HG03175 (cell line): ENCODE results near the gene EFCAB9.
"Not testable (repeated sequence)": the region's sequence is repeated elsewhere in the genome, so short reads cannot be mapped to it uniquely, and the experiment has no call there.

ENCODE experiments used
- ATAC-seq: cut with Tn5 transposase; IDR thresholded peaks from one replicate; pipeline ENCODE4 v1.9.1; 2021; ENCODE audit warnings: mild to moderate bottlenecking, moderate library complexity; ENCODE audit not compliant: unreplicated experiment

Gene EFCAB9

DNA sequence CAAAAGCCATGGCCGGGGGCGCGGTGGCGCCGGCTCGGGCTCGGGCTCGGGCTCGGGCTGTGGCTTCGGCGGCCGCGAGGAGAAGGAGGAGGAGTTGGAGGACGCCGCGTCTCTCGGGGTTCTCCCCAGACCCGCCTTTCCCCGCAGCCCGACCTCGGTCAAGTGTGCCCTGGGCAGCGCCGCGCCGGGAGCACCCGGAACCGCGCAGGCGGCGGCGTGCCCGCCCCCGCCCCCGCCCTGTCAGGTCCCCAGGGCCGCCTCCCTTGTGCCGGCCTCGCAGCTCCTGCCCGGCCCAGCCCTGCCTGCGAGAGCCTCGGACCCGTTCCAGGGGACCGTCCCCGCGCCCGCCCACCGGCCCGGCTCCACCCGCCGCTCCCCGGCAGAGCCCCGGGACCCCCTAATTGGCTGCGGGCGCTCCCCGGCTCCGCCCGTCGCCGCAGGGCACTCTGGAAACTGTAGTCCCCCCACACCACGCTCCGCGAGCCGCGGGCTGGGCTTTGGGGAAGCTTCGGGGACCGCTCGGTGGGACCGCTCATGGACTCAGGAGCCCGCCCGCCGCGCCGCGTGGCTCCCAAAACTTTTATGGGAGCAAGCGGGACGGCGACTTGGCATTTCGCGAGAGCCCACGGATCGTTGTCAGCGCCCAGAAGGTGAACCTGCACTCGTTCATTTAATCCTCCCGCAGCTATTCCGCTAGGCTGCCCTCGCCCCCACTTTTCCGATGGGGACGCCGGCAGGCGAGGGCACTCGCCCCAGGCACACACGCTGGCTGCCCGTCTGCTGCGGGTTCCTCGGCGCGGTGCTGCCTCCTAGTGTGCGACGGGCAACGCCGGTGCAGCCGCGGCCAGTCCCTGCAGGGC, 5.7 kb upstream of the EFCAB9 start, which contains the start of gene STK10:
Gene STK10, minus strand, starts transcription at position 192 of the 860 bp plus-strand sequence. Its CDS starts 182 bp downstream, at position 10.
- peak; percentile 67 for ATAC-seq

DNA sequence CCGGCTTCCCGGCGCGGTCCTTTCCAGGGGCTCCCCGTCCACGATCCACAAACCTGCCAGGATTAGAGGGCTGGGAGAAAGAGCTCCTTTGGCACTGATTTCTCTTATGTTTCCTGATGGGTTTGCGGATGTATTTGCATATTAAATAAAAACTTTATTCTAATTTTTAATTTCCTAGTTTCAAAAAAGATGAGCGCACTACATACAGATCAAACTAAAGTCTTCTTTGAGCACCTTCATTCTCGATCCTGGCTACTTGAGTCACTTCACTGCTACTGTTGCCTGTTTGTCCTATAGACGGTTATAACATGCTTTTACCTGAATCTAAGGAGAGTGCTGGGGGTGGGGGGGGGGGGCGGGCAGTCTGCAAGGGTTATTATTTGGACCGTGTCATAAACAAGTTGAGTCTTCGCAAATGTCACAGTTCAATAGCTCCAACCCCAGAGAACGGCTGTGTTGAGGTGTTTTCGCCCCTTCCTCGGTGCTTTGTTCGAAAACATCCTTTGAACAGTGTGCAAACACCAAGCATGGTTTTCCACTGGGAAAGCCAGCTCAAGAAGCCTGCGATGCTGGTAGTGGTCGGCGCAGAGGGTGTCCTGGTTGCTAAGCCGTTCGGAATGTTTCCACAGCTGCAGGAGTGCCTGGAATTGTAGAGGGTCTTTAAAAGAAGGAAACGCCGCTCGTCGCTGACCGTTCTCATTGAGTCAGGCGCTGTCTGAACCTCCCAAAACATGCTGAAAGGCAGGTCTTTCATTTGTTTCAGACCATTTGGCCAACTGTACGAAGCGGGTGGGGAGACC, 4.9 kb upstream of the EFCAB9 start:
- ATAC-seq, result no peak

DNA sequence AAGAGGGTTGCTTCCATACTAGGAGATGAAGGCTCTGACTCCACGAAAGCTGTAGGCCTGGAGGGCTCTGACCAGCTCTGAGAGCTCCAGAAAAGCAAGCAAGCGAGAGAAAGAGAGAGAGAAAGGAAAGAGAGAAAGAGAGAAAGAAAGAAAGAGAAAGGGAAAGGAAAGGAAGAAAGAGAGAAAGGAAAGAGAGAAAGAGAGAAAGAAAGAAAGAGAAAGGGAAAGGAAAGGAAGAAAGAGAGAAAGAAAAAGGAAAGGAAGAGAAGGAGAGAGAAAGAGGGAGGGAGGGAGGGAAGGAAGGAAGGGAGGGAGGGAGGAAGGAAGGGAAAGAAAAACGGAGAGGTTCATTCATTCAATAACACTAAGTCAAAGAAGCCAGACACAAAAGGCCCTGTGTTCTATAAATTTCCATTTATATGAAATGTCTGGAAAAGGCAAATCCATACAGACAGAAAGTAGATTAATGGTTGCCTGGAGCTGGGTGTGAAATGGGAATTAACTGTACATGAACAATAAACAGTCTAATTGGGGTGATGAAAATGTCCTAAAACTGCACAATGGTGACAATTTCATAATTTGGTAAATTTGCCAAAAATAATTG, 4.2 kb upstream of the EFCAB9 start:
- no peak for ATAC-seq

- no peak for ATAC-seq
Observed at GRCh38 chr5:172194985-172195774, 1.2 kb downstream of the EFCAB9 start.

GRCh38 chr5:172197775-172198174, 3.8 kb downstream of the EFCAB9 start:
- not testable (repeated sequence) for ATAC-seq

DNA sequence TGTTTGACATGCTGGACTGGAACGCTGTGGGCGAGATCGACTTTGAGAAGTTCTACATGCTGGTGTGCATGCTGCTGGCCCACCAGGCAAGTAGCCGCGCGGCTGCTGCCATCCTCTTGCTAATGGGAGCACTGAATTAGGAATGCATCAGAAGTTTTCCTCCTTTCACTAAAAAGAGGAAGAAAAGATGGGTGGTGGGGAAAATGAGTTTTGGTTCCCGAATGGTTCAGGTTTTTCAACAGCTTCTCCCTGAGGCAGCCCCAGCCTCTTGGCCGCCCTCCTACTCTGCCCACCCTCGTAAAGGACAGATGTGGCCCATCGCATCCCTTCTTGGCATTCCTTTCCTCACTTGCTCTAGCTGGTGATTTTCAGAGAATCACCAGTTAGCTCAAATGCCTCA, 5.5 kb downstream of the EFCAB9 start:
- no peak for ATAC-seq

DNA sequence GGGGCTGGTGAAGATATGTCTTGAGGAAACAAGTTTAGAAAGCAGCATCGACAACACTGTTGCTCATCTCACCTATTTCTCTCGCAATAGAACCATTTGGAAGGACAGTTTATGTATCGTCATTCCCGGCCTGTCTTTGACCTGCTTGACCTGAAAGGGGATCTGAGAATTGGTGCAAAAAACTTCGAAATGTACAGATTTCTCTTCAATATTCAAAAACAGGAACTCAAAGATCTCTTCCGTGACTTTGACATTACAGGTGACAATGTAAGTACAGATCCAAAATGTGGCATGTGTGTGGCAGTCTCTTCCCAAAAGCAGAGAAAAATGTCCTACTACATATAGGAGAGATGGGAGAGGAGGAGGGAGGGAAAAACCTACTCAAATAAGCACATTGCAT, 6.5 kb downstream of the EFCAB9 start:
- ATAC-seq, result no peak

GRCh38 chr5:172205984-172206383, 12.0 kb downstream of the EFCAB9 start:
- ATAC-seq, result not testable (repeated sequence)

GRCh38 chr5:172207511-172207910, 13.5 kb downstream of the EFCAB9 start:
- ATAC-seq, result no peak

DNA sequence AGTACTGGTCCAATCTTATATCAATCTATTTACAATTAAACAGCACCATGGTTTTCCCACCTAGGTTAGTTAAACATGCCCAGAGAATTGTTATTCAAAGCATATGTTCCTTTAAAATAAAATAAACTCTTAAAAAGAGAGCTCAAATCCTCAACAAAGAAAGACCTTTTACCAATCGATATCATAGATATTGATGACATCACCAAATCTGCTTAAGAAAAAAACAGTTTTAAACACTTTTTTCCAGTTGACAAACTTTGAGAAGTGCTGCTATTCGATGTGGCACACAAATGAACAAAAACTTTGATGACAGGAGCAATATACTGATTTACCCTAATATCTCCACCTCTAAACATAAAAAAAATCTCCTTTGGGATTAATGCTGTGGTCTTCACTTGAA, 15.7 kb downstream of the EFCAB9 start:
- ATAC-seq, result no peak

DNA sequence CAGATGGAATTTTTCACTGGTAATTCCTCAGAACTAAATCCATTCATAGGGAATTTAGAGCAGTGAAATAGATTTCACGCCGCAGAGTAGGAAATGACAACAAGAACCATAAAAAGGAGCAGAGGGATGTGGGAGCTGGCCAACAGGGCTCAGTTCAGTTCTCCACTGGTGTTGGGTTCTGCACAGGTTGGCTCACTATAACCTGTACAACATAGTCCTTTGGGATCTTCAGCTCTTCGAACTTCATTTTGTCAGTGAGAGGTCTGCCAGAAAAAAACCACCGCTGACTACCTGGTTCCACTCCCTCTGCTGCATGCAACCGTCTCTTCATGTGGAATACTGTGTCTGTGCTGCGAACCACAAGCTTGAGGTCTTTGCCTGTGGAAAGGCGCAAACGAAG, 17.7 kb downstream of the EFCAB9 start:
- ATAC-seq, result no peak

- no peak for ATAC-seq
Observed at GRCh38 chr5:172213126-172213525, 19.2 kb downstream of the EFCAB9 start.

DNA sequence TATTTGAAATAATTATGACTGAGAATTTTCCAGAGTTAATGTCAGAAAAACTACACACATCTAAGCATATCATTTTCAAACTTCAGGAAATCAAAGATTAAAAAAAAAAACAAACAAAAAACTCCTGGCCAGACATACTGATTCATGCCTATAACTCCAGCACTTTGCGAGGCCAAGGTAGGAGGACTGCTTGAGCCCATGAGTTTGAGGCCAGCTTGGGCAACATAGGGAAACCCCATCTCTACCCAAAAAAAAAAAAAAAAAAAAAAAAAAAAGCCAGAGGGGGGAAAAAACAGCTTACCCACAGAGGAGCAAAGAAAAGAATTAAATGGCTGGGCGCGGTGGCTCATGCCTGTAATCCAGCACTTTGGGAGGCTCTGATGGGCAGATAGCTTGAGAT, 22.4 kb downstream of the EFCAB9 start:
- no peak for ATAC-seq

- no peak for ATAC-seq
Observed at GRCh38 chr5:172219296-172219695, 25.3 kb downstream of the EFCAB9 start.

DNA sequence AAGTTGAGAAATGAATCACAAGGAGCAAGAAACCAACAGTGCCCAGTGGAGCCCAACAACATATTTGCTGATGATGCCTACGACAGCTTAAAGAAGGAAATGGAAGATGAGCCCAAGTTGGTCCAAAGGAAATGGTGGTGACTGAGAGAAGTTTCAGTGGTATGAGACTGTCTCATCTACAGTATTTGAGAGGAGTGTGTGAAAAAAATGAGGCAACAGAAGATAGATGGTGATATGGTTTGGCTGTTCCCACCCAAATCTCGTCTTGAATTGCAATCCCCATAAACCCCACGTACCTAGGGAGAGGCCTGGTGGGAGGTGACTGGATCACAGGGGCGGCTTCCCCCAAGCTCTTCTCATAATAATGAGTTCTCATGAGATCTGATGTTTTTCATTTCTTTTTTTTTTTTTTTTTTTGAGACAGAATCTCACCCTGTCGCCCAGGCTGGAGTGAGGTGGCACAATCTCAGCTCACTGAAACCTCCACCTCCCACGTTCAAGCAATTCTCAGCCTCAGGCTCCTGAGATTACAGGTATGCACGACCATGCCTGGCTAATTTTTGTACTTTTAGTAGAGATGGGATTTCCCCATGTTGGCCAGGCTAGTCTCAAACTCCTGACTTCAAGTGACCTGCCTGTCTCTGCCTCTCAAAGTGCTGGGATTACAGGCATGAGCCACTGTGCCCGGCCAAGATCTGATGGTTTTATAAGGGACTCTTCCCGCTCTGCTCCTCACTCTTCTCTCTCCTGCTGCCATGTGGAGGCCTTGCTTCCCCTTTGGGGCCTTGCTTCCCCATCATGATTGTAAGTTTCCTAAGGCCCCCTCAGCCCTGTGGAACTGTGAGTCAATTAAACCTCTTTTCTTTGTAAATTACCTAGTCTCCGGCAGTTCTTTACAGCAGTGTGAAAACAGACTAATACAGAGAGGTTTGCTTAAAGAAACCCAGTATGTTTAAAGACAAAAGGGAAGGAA, 30.2 kb downstream of the EFCAB9 start:
- peak; percentile 82 for ATAC-seq

DNA sequence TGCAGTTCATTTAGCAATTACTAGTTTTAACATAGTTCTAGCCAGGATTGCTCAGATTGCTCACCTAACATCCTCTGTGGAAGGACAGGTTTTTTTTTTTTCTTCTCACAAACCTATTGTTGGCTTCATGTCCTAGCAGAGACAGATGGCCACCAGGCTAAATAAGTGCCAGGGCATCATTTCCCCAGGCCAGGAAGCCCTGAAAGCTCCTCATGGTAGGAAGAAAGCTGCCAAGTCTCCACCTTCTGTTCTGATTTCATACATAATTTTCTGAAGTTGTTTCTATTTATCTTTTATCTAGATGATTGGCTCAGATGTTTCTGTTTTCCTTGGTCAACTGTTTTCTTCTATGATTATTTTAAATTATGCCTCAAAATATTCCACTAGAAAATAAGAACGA, 31.0 kb downstream of the EFCAB9 start:
- ATAC-seq, result no peak

DNA sequence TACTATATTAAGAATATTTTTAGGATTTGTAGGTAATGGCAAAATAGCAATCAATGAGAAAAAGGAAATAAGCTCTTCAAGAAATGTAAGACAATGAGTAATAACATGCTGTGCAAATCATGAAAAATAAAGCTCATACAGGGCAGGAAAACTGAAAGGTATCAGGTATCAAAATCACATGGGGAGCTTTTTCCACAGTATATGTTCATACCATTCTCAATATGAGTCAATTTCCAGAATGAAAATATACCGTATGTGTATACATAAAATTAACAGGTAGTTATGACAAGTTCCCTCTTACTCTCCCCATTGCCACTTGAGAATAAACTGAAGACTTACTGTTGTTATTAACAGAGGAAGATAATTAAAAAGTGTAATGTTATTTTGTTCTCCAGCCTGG, 35.9 kb downstream of the EFCAB9 start:
- ATAC-seq, result no peak

DNA sequence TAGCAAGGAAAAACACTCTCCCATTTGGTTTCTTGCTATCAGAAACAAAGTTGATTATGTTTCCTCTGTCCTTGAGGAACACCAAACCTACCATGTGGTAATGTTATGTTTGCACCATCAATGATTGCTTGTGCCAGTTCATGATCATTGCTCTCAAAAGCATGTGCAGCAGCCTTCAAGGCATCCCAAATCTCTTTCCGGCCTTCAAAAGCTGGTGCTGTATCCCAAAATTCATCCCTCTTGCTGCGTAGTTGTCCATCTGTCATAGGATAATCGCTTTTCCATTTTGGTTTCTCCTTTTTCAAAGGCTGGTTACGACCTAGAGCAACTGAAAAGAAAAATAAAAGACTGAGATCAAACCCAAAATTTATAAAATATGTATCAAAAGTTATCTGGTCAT, 40.1 kb downstream of the EFCAB9 start:
- ATAC-seq, result no peak

- peak; percentile 59 for ATAC-seq
Observed at GRCh38 chr5:172235132-172235780, 41.3 kb downstream of the EFCAB9 start.
